HTR-8/SVneo (cell line): Measurements from ENCODE around the gene TMEM74B.
"Not testable (repeated sequence)": the region's sequence is repeated elsewhere in the genome, so short reads cannot be mapped to it uniquely, and the experiment has no call there.

ENCODE experiments used
- DNase-seq: peaks from one replicate; pipeline ENCODE4 v3.0.0; 2011; ENCODE audit warnings: low spot score, mixed read lengths; ENCODE audit not compliant: insufficient read length
- FAIRE-seq: peaks from 2 replicates; lab custom pipeline; 2011; peaks lifted over from hg19 to GRCh38; lab: Jason Lieb, UNC

Gene TMEM74B

DNA sequence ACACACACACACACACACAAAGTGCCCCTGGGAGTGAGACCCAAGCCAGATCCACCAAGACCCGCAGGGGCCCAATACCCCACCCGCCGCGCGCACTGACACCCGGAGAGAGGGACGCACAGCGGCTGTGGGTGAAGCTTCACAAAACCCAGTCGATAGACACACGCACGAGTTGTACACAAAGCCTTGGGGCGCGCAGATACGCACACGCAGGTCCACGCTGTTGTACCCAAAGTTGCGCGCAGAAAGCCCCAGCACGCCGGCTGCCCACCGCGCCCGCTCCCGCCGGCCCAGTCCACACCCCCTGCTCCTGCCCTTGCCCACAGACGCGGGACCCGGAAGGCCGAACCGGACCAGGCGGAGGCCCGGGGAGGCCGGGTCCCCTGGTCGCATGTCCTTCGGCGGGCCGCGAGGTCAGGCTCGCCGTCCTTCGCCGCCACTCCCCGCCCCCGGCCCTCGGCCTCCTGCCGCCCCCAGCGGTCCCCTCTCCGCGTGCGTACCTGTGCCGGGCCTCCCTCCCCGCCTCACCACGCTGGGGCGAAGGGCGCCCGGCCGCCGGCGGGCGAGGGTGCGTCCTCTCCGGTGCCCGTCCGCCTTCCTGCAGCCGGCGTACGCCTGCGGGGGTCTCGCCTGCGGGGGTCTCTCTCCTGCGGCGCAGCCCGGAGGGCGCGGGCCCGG, at the start of gene TMEM74B:
TMEM74B (minus strand) TSS at position 344 of the 678 bp plus-strand sequence. CDS start 1,180 bp downstream, outside the sequence.
- peak; percentile 71 for FAIRE-seq
- no peak for DNase-seq

DNA sequence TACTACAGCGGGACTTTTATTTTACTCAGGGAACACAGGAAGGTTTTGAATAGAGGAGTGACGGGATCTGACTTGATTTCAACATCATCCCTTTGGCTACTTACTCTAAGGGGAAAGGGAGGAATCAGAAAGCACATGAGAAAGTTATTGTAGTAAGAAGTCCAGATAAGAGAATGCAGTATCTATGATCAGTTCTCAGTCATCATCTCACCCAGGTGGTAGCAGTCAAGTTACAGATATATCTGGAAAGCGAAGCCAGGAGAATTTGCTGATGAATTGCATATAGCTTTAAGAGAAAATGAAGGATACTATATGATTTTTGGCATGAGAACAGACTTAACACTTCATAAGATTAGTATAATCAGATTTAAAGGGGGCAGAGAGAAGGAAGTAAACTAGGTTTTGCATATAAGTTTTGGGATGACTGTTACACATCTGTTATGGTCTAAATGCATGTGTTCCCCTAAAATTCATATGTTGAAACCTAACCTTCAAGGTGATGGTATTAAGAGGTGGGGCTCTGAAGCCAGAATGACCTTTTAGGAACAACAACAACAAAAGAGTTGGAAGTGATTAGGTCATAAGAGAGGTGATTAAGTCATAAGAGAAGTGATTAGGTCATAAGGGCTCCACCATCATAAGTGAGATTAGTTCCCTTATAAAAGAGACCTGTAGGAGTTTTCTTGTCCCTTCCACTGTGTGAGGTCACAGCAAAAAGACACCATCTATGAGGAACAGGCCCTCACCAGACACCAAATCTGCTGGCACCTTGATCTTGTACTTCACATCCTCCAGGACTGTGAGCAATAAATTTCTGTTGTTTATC, 47.7 kb upstream of the TMEM74B start:
- FAIRE-seq (no peak), DNase-seq (no peak)

DNA sequence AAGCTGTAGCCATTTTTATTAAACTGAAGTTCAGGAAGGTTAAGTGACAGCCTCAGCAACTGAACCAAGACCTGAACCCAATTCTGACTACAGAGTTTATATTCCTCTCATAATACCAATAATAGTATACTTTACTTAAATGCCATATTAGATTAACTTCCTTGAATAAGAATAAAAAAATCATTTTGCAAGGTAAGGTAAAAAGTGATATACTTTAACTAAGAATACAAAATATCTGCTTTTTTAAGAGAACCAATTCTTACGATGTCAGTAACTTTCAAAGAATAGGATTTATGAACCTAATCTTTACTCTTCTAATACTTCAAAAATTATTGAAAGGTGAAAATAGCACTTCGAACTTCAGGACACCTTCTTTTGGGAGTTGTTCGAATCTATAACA, 44.8 kb upstream of the TMEM74B start:
- DNase-seq (no peak), FAIRE-seq (no peak)

DNA sequence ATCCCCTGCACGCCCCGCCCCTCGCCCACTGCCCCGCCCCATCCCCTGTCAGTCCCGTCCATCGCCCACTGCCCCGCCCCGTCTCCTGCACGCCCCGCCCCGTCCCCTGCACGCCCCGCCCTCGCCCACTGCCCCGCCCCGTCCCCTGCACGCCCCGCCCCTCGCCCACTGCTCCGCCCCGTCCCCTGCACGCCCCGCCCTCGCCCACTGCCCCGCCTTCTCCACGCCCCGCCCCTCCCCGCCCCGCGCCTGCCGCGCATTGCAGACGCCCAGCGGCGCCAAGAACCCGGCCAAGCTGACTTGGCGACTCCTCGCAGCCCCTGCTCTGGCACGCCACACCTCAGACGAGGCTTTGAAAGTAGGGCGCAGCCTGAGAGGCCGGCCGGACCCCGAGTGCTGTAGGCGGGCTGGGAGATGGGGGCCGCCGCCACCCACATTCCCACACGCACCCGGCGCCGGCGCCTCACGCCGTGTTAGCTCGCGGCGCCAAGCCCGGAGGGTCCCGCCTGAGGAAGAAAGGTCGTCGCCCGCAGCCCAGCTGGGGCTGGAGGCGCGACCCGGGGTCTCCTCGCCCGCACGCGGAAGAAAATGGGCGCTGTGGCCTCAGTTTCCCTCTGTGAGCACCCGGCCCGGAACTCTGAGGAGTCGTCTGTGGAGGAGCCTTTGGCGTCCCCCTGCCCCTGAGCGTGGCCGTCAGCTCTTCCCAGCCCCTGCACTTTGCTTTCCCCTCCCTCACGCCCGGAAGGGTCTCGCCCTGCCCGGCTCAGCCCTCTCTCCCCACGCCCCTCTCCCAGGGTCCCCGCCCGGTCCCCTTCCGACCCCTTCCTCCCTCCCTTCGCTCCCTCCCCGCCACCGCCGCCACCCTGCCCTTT, 41.2 kb upstream of the TMEM74B start, which contains the start of gene RAD21L1:
RAD21L1 (plus strand) TSS at position 262 of the 872 bp plus-strand sequence. CDS start 2,410 bp downstream, outside the sequence.
- peak; percentile 77 for DNase-seq
- peak; percentile 95 for FAIRE-seq

DNA sequence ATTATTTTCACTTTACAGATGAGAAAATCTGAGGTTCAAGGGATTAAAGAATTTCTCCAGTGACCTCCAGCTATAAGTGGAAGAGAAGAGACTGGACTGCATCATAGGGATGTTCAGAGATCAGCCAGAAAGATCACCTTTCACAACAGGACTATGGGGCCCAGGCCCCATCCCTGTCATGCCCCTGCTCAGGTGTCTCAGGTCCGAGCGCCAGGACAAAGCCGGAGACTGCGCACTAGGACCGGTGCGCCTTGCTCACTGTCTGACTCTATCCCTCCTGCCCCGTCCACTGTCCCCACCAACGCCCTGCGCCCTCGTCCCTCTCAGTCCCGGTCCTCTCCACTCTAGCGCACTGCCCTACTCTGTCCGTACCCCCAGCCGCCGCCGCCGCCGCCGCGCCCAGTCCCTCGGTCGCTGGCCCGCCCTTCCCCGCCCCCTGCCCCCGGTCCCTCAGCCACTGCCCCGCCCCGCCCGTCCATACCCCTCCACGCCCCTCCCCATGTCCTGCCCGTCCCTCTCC, 40.5 kb upstream of the TMEM74B start:
- FAIRE-seq, result no peak

GRCh38 chr20:1224205-1224890, 39.6 kb upstream of the TMEM74B start:
- no peak for DNase-seq
- FAIRE-seq, result no peak

More for the DNA sequence above, 40.5 kb upstream of the TMEM74B start:
- DNase-seq, result peak; percentile 90

DNA sequence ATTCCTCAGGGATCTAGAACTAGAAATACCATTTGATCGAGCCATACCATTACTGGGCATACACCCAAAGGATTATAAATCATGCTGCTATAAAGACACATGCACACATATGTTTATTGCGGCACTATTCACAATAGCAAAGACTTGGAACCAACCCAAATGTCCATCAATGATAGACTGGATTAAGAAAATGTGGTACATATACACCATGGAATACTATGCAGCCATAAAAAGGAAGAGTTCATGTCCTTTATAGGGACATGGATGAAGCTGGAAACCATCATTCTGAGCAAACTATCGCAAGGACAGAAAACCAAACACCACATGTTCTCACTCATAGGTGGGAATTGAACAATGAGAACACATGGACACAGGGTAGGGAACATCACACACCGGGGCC, 38.0 kb upstream of the TMEM74B start:
- not testable (repeated sequence) for FAIRE-seq, DNase-seq

DNA sequence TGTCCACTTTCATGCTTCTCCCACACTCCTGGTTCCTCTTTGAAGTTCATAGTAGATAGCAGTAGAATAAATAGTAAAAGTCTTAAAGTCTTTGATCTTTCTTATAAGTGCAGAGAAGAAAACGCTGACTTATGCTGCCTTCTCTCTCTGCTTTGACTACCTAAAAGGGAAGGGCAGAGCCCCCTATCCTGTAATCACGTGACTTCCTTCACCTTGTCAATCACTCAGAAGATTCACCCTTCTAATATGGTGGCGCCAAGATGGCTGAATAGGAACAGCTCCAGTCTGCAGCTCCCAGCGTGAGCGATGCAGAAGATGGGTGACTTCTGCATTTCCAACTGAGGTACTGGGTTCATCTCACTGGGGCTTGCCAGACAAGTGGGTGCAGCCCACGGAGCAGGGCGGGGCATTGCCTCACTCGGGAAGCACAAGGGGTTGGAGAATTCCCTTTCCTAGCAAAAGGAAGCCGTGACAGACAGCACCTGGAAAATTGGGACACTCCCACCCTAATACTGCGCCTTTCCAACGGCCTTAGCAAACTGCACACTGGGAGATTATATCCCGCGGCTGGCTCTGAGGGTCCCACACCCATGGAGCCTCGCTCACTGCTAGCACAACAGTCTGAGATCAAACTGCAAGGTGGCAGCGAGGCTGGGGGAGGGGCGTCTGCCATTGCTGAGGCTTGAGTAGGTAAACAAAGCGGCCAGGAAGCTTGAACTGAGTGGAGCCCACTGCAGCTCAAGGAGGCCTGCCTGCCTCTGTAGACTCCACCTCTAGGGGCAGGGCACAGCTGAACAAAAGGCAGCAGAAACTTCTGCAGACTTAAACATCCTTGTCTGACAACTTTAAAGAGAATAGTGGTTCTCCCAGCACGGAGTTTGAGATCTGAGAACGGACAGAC, 32.0 kb upstream of the TMEM74B start:
- not testable (repeated sequence) for FAIRE-seq, DNase-seq

DNA sequence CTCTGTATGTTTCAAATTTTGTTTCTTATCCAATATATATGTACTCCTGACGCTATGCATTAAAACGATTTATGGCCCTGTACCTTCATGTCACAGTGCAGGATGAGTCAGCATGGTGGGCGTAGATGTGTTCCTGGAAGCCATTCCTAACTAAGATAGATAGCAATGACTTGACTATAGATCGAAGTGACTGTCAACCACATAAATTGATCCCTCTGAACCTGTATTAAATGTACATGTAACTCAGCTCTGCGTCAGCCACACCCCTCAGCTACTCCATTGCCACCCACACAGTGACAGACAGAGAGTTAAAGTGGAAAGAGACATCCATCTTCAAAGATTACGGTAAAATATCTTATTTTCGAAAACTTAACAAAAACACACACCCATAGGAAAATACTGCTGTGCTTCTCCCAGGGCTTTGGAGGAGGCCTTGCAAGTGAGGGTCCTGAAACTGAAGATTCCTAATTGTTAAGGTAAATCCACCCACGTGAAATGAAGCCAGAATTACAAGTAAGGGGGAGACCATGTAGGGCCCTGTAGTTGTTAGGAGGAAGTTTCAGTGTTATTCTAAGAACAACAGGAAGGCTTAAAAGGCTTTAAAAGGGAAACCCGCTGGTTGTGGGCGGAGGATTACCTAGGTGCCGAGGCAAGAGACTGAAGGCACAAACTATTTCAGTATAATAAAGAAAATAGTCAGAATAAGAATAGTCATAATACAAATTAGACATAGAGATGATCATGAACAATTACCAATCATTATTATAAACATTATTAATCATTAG, 30.8 kb upstream of the TMEM74B start:
- DNase-seq (no peak), FAIRE-seq (no peak)

DNA sequence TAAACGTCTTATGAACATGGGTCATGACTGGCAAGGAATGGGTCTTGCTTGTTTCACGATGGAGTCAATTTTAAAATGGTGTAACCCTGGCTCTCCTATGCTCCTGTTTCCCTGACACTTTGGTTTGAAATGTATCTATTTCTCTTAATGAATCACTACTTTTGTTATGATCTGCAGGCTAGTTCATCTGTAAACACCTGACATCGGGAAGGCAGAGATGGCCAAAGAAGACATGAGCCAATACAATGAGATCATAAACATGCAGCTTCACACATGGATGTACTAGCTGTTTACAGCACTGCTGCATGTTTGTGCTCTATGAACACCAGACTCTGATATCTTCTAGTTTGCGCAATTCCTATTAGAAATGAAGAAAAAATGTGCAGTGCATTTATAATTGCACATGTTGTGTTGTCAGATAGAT, 30.1 kb upstream of the TMEM74B start:
- DNase-seq (no peak), FAIRE-seq (no peak)

- FAIRE-seq (no peak), DNase-seq (peak; percentile 71)
Observed at GRCh38 chr20:1212607-1213396, 28.0 kb upstream of the TMEM74B start.

- DNase-seq (no peak), FAIRE-seq (no peak)
Observed at GRCh38 chr20:1212023-1212422, 27.2 kb upstream of the TMEM74B start.

DNA sequence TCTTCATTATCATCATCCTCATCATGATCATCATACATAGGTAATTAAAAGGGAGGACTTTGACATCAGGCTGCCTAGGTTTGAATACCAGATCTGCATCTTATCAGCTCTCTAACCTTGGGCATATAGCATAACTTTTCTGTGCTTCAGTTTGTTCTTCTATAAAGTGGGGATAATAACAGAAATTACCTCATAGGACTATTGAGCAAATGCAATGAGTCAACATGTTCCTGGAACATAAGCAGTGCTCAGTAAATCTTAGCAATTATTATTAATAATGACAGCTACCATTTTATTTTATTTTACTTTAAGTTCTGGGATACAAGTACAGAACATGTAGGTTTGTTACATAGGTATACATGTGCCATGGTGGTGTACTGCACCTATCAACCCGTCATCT, 25.7 kb upstream of the TMEM74B start:
- DNase-seq, result no peak
- no peak for FAIRE-seq

- DNase-seq, result no peak
- FAIRE-seq, result no peak
Observed at GRCh38 chr20:1209447-1210387, 24.9 kb upstream of the TMEM74B start.

GRCh38 chr20:1207293-1207878, 22.6 kb upstream of the TMEM74B start:
- no peak for FAIRE-seq
- no peak for DNase-seq
